ENCODE results near the gene CDCA5. TPM values are rescaled to one million over a fixed set of nuclear protein-coding genes. Genes with fewer than 3 reads are reported as not detected.

The CDCA5 gene
- total RNA-seq, 2 donors from 2014 or later, result 48.1 to 82.6 TPM

GRCh38 chr11:65108469-65109123 is 24.8 kb upstream of the CDCA5 start:
- WGBS, 2 experiments (ENCODE audit: insufficient coverage in 1 of 2, insufficient read length in 1 of 2), result 96 to 98% methylated on average over 34 to 38 of the region's 38 CpGs
- peaks cover 9% of the 10 kb centered on the region for H3K36me3 Mint-ChIP-seq (ENCODE audit: low read depth)
- no peak for TF ChIP-seq CTCF (conservative IDR thresholded peaks at IDR 0.05)

GRCh38 chr11:65107751-65108468 is 24.1 kb upstream of the CDCA5 start:
- H3K27ac ChIP-seq (ENCODE audit: low read depth, low read length), result no peak overlapping the region
- H3K9me3 Mint-ChIP-seq, result no peaks in the 10 kb centered on the region
- H3K9ac ChIP-seq (ENCODE audit: extremely low read depth, low read length, poor library complexity, severe bottlenecking), result no peak overlapping the region
- no peaks in the 10 kb centered on the region for H3K27me3 ChIP-seq (ENCODE audit: control insufficient read depth, insufficient read depth, low read length, poor library complexity, severe bottlenecking)
- H3K4me3 Mint-ChIP-seq, result no peak overlapping the region
- 96 to 97% methylated on average over 28 to 52 of the region's 52 CpGs for WGBS, 2 experiments (ENCODE audit: insufficient coverage in 1 of 2, insufficient read length in 1 of 2)
- H3K36me3 Mint-ChIP-seq (ENCODE audit: low read depth), result peaks cover 9% of the 10 kb centered on the region
- TF ChIP-seq CTCF (conservative IDR thresholded peaks at IDR 0.05), result no peak
- H3K27ac Mint-ChIP-seq, result no peak overlapping the region
- H3K4me1 Mint-ChIP-seq, result peaks cover 6% of the 10 kb centered on the region
- H3K27me3 Mint-ChIP-seq (ENCODE audit: insufficient read depth), result no peaks in the 10 kb centered on the region
- H3K9me3 ChIP-seq (ENCODE audit: control insufficient read depth, low read length), result no peaks in the 10 kb centered on the region
- no peak overlapping the region for H3K4me3 ChIP-seq (ENCODE audit: low read length)
- H3K4me1 ChIP-seq (ENCODE audit: control insufficient read depth, insufficient read depth, low read length), result peaks cover 3% of the 10 kb centered on the region
- H3K36me3 ChIP-seq (ENCODE audit: control insufficient read depth, insufficient read depth, low read length), result peaks cover 9% of the 10 kb centered on the region
- no peak for DNase-seq

More at GRCh38 chr11:65108469-65109123, 24.8 kb upstream of the CDCA5 start:
- Mint-ChIP-seq H3K4me1 (peaks cover 11% of the 10 kb centered on the region), H3K27me3 (ENCODE audit: insufficient read depth) (no peaks in the 10 kb centered on the region), H3K9me3 (no peaks in the 10 kb centered on the region), H3K27ac (no peak overlapping the region), H3K4me3 (no peak overlapping the region)
- Histone ChIP-seq H3K4me1 (ENCODE audit: control insufficient read depth, insufficient read depth, low read length) (peaks cover 3% of the 10 kb centered on the region), H3K4me3 (ENCODE audit: low read length) (no peak overlapping the region), H3K27me3 (ENCODE audit: control insufficient read depth, insufficient read depth, low read length, poor library complexity, severe bottlenecking) (no peaks in the 10 kb centered on the region), H3K9ac (ENCODE audit: extremely low read depth, low read length, poor library complexity, severe bottlenecking) (no peak overlapping the region), H3K9me3 (ENCODE audit: control insufficient read depth, low read length) (no peaks in the 10 kb centered on the region), H3K27ac (ENCODE audit: low read depth, low read length) (no peak overlapping the region), H3K36me3 (ENCODE audit: control insufficient read depth, insufficient read depth, low read length) (peaks cover 7% of the 10 kb centered on the region)
- DNase-seq, result peak; percentile 47

GRCh38 chr11:65107078-65107477 is 23.2 kb upstream of the CDCA5 start:
- Histone ChIP-seq H3K4me3 (ENCODE audit: low read length) (no peak overlapping the region), H3K36me3 (ENCODE audit: control insufficient read depth, insufficient read depth, low read length) (peaks cover 14% of the 10 kb centered on the region), H3K9ac (ENCODE audit: extremely low read depth, low read length, poor library complexity, severe bottlenecking) (no peak overlapping the region), H3K27me3 (ENCODE audit: control insufficient read depth, insufficient read depth, low read length, poor library complexity, severe bottlenecking) (no peaks in the 10 kb centered on the region), H3K4me1 (ENCODE audit: control insufficient read depth, insufficient read depth, low read length) (peaks cover 3% of the 10 kb centered on the region), H3K27ac (ENCODE audit: low read depth, low read length) (no peak overlapping the region), H3K9me3 (ENCODE audit: control insufficient read depth, low read length) (no peaks in the 10 kb centered on the region)
- H3K36me3 Mint-ChIP-seq (ENCODE audit: low read depth), result peaks cover 9% of the 10 kb centered on the region
- H3K4me1 Mint-ChIP-seq, result peaks cover 6% of the 10 kb centered on the region
- no peak overlapping the region for H3K27ac Mint-ChIP-seq
- H3K9me3 Mint-ChIP-seq, result no peaks in the 10 kb centered on the region
- H3K27me3 Mint-ChIP-seq (ENCODE audit: insufficient read depth), result no peaks in the 10 kb centered on the region
- WGBS, 2 experiments (ENCODE audit: insufficient coverage in 1 of 2, insufficient read length in 1 of 2), result 91 to 95% methylated on average over 4 to 15 of the region's 15 CpGs
- TF ChIP-seq CTCF (conservative IDR thresholded peaks at IDR 0.05), result no peak
- DNase-seq, result no peak
- no peak overlapping the region for H3K4me3 Mint-ChIP-seq
